Measurements from ENCODE around the gene LRRTM4. TPM values are rescaled to one million over a fixed set of nuclear protein-coding genes. Genes with fewer than 3 reads are reported as not detected.

LRRTM4 gene
- total RNA-seq, 4 donors from 2014 or later = 0.51 TPM; not detected in 3

GRCh38 chr2:77018219-77018618, 504.0 kb downstream of the LRRTM4 start:
- 89 to 91% methylated on average over 1 of the region's 1 CpG for whole genome bisulfite sequencing, 2 donors
- no peak overlapping the region for H3K4me3 ChIP-seq (ENCODE audit: low read depth, poor library complexity, severe bottlenecking)
- intact Hi-C loops (cut with DNase I; ENCODE audit: low total_unique reads) = no loop called here
- DNase-seq (ENCODE audit: low spot score in 2 of 2) = no peak
- TF ChIP-seq CTCF (IDR thresholded peaks at IDR 0.05) (no peak), POLR2A (IDR thresholded peaks at IDR 0.05) (no peak)

- no peak for TF ChIP-seq CTCF (IDR thresholded peaks at IDR 0.05)
- TF ChIP-seq POLR2A (IDR thresholded peaks at IDR 0.05) = no peak
- WGBS, 2 donors = 80 to 84% methylated on average over 3 of the region's 3 CpGs
- no peak for DNase-seq (ENCODE audit: low spot score in 2 of 2)
- intact Hi-C loops (cut with DNase I; ENCODE audit: low total_unique reads) = no loop called here
- no peak overlapping the region for H3K4me3 ChIP-seq (ENCODE audit: low read depth, poor library complexity, severe bottlenecking)
These were observed 504.8 kb downstream of the LRRTM4 start for GRCh38 chr2:77017355-77017745.

GRCh38 chr2:77016443-77017354, 505.5 kb downstream of the LRRTM4 start:
- DNase-seq (ENCODE audit: low spot score in 2 of 2) = no peak
- no peak overlapping the region for H3K4me3 ChIP-seq (ENCODE audit: low read depth, poor library complexity, severe bottlenecking)
- TF ChIP-seq CTCF (IDR thresholded peaks at IDR 0.05) = no peak
- 86 to 91% methylated on average over 4 of the region's 4 CpGs for WGBS, 2 donors
- intact Hi-C loops (cut with DNase I; ENCODE audit: low total_unique reads) = no loop called here

- intact Hi-C loops (cut with DNase I; ENCODE audit: low total_unique reads) = no loop called here
- TF ChIP-seq POLR2A (IDR thresholded peaks at IDR 0.05) = no peak
- no peak for TF ChIP-seq CTCF (IDR thresholded peaks at IDR 0.05)
- WGBS, 2 donors = 38 to 53% methylated on average over 2 of the region's 2 CpGs
- H3K4me3 ChIP-seq (ENCODE audit: low read depth, poor library complexity, severe bottlenecking) = no peak overlapping the region
- DNase-seq (ENCODE audit: low spot score in 2 of 2) = no peak
These were observed 508.2 kb downstream of the LRRTM4 start for GRCh38 chr2:77013953-77014352.

GRCh38 chr2:77013457-77013856, 508.7 kb downstream of the LRRTM4 start:
- DNase-seq (ENCODE audit: low spot score in 2 of 2) = no peak
- no peak for TF ChIP-seq CTCF (IDR thresholded peaks at IDR 0.05)
- no peak for TF ChIP-seq POLR2A (IDR thresholded peaks at IDR 0.05)
- intact Hi-C loops (cut with DNase I; ENCODE audit: low total_unique reads) = no loop called here
- no peak overlapping the region for H3K4me3 ChIP-seq (ENCODE audit: low read depth, poor library complexity, severe bottlenecking)
- WGBS, 2 donors = 26 to 52% methylated on average over 2 of the region's 2 CpGs

All from lower leg skin (tissue), 4 donors.